Left cardiac atrium (tissue), 4 donors: ENCODE measurements around the gene RHOH. TPM values are rescaled to one million over a fixed set of nuclear protein-coding genes. Genes with fewer than 3 reads are reported as not detected.

Source experiments
- ATAC-seq, 2 donors: fragments of 200-7000 bp; cut with Tn5 transposase; one replicate each; pipeline ENCODE4 v1.9.1; 2020; ENCODE audit warnings: mild to moderate bottlenecking in 2 of 2, moderate library complexity in 2 of 2
- DNase-seq: peaks from one replicate; pipeline ENCODE4 v3.0.0-alpha.2; 2020
- intact Hi-C, 2 donors: fragments of 100-400 bp; cut with DNase I; formaldehyde crosslinking; loops; one replicate each; pipeline versions ENCODE4 v1.14.1 to v1.15.1; 2022 to 2023
- total RNA-seq, 2 donors: library from RNA; stranded (reverse); fragmentation: NEBNext Ultra II Directional; extraction: Animal tissue kit (Norgen Biotek cat#: 25700); gene quantifications; one replicate each; pipeline ENCODE4 v1.2.1, GENCODE V29; 2021
- donor health status: DM: no; HTN: yes; CAD: no.
- donor health status: DM: no; HTN: yes; CAD: no; lungs with severe emphysema.
- donor health status: DM: yes; HTN: yes; CAD: no.
- donor health status: Dilated cardiomyopathy.

The RHOH gene
- total RNA-seq, 2 donors from 2014 or later = 0.68 to 1.8 TPM

DNA sequence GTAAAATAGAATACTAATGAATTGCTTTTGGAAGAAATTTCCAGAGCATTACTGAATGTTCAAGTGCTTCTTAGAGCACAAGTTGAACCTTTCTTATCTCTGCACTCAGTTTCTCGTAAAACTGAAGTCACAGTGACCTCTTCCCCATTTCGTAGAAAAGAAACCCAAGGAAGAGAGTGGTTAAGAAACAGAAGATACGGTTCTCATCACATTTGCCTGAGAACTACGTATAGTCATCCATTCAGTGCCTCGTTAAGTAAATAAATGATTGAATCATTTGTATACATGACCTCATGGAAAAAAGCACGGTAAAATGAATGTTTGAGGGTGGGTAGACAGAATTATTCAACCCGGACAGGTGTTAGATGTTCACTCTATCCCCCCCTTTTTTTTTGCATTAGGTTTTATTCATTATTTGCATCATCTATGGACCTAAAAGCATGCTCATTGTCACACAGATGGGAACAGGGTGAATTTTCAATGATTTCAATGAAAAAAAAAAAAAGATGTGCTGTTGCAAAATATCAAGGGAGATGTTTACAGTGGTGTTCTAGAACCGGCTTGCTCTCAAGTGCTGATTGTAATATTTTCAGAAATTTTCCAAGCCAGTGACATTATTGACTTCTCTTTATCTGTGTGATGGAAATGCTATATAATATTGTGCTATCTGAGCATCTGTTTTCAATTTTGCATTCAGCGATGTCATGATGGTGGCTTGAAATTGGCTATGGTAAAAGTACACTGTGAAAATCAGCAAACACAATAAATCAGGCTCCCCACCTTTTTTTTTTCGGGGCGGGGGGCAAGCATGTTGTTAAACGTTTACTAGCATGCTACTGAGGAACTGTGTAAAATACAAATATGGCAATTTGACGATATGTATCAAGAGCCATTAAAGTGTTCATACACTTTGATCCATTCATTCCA, 4.3 kb downstream of the RHOH start:
- ATAC-seq = peak in 1 of 2 donors; percentile 19
- intact Hi-C loops = no loop called here

DNA sequence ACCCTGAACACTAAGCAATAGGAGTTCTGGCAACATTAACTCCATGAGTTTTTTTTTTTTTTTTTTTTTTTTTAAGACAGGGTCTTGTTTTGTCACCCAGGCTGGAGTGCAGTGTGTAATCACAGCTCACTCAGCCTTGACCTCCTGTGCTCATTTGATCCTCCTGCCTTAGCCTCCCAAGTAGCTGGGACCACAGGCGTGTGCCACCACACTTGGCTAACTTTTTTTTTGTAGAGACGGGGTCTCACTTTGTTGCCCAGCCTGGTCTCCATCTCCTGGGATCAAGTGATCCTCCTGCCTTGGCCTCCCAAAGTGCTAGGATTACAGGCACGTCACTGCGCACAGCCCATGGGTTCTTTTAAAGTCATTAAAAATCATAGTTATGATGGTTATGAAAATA, 5.1 kb downstream of the RHOH start:
- DNase-seq = no peak
- intact Hi-C loops = no loop called here
- no peak for ATAC-seq

More for the DNA sequence above, 4.3 kb downstream of the RHOH start:
- no peak for DNase-seq

DNA sequence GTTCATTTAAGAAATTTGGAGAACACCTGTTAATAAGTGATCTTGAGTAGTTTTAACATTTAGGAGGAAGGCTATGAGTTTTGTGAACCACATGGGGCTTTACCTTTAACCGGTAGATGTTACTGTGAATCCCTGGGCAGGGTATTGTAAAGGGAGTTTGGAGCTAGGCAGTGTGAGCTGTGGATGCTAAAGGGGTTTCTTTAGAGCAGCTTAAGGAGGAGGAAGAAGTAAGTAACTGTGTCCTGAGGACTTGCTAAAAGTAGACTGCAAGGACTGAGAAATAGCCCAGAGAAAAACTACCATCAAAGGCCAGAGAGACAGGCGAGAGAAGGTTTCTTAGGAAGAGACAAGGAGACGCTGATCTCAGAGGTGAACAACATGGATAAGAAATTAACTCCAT, 5.6 kb downstream of the RHOH start:
- DNase-seq = no peak
- ATAC-seq = no peak
- intact Hi-C loops = no loop called here

DNA sequence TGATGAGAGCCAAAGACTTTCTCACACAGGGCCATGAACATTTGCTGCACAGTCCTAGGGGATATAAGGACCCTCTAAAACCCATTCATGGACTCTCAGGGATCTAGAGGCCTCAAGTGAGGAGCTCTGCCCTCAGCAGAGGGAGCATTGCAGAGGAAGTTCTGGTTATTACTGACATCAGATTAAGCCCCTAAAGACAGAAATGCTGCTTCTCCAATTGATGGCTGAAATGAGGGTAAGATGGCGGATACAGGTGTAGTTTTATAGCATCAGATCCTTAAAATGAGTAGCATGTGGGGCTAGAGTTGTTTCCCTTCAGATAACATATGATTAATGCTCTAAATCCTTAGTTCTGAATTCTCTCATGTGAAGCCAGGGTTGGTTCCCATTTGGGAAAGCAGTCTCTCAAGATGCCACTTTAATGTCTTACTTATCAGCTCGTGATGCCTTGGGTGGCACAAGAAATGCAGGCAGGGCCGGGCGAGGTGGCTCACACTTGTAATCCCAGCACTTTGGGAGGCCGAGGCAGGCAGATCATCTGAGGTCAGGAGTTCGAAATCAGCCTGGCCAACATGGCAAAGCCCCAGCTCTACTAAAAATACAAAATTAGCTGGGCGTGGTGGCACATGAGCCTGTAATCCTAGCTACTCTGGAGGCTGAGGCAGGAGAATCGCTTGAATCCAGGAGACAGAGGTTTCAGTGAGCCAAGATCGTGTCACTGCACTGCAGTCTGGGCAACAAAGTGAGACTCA, 7.9 kb downstream of the RHOH start:
- intact Hi-C loops = no loop called here
- ATAC-seq (no peak), DNase-seq (no peak)

DNA sequence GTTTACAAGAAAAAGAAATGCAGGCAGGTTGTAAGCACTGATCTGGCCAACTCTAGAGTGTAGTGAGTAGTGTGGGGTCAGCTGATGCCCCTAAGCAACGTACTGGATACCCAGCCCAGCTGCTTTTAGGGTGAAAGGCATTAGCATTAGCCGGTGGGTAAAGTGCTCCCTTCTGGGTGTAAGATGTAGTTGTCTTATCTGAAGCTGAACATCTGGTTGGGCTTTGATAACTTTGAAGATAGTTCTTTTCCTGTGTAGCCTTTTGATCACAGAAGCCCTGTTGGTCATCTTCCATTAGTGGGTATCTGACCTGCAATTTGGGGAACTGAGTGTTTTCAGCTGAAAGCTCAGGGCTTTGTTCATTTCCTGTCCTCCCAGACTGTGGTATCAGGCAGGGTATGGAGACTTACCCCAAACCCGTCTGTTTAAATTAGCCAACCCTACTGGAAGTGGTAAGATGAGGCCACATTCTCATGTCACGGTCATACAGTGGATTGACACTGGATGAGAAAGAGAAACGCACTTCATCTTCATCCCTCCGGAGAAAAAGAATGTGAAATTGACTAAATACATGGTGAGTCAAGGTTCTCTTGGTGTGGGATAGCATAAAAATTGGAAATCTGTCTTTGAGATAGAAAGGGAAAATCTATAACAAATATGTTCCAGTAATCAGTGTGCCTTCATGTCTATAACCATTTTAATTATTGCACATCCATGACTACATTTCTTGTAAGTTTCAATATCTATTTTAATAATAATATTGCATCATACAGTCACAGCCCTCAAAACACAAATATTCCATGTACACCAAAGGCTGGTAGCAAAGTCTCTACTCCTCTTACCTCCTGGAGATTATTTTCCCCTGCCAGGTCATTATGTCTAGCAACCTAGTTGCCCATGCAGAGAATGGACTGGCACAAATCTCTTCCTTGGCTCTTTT, 8.7 kb downstream of the RHOH start:
- ATAC-seq = peak; percentile 41 to 62
- DNase-seq = no peak
- intact Hi-C loops = no loop called here

DNA sequence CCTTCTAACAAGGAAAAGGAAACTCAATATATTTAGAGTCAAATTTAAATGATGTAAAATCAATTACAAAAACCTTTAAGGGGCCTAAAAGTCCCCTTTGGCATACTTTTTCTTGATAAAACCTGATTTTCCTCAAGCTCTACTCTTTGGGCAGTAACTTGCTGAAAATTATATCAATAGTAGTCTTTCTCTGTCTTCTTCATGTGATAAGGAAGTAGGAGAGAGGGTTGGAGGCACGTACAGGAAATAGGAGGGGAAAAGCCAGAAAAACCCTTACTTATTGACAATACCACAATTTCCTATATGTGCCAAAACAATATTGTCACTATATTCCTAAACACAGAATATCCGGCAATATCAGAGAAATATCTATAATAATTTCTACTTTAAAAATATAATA, 9.6 kb downstream of the RHOH start:
- no peak for DNase-seq
- ATAC-seq = no peak
- intact Hi-C loops = no loop called here

DNA sequence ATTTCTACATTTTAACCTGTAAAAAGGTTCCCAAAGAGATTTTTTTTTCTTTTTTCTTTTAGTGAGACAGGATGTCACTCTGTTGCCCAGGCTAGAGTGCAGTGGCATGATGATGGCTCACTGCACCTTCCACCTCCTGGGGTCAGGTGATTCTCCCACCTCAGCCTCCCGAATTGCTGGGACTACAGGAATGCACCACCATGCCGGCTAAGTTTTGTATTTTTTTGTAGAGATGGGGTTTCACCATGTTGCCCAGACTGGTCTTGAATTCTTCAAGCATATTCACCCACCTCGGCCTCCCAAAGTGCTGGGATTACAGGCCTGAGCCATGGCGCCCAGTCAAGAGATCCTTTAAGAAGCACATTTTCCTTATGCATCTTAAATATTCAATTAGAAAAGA, 12.6 kb downstream of the RHOH start:
- no peak for DNase-seq
- intact Hi-C loops = no loop called here
- no peak for ATAC-seq

DNA sequence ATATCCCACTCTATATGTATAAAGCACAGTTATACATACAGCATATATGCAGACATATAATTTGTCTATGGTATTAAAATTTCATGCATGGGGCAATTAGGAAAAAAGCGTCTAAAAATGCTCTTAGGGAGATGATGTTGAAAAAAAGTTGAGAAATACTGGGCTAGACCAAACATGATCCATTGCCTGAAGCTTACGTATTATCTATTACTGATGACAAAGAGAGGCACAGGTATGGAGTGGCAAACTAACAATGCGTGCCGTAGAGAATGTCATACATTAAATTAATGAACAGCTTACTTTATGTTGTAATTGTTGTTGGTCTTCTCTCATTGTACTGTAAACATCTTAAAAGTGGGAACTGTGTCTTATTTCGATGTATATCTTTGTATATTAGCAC, 13.9 kb downstream of the RHOH start:
- no peak for DNase-seq
- intact Hi-C loops = no loop called here
- no peak for ATAC-seq

DNA sequence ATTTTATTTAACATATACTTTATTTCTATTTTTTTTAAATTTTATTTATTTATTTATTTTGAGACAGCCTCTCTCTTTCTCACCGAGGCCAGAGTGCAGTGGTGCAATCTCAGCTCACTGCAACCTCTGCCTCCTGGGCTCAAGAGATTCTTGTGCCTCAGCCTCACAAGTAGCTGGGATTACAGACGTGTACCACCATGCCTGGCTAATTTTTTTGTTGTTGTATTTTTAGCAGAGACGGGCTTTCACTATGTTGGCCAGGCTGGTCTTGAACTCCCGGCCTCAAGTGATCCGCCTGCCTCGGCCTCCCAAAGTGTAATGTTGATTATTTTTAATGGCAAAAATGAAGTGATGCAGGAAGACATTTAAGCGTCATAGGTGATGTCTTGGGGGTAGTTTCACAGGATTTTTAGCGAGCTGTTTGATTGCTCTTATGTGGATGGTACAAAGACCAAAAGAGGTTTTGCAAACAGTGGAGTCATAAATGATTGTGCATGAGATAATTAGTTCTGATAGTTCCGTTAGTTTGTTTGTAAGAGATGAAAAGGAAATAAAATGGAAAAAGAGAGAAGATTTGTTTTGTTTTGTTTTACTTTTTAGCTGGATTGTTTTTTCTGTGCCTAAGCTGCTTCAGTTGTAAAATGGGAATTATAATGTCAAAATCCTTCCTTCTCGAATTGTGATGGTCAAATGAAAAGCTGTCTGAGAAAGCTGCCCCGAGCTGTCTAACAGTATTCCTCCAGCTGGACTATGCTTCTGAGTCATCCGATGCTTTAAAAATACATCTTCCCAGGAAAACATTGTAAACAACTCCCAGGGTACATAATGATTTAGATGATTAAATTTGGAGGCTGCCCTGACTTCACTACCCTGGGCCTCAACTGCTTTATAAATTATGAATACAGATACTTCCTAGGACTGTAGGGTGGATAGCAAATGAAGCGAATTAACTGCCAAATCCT, 14.7 kb downstream of the RHOH start:
- no peak for DNase-seq
- ATAC-seq = no peak
- intact Hi-C loops = no loop called here

DNA sequence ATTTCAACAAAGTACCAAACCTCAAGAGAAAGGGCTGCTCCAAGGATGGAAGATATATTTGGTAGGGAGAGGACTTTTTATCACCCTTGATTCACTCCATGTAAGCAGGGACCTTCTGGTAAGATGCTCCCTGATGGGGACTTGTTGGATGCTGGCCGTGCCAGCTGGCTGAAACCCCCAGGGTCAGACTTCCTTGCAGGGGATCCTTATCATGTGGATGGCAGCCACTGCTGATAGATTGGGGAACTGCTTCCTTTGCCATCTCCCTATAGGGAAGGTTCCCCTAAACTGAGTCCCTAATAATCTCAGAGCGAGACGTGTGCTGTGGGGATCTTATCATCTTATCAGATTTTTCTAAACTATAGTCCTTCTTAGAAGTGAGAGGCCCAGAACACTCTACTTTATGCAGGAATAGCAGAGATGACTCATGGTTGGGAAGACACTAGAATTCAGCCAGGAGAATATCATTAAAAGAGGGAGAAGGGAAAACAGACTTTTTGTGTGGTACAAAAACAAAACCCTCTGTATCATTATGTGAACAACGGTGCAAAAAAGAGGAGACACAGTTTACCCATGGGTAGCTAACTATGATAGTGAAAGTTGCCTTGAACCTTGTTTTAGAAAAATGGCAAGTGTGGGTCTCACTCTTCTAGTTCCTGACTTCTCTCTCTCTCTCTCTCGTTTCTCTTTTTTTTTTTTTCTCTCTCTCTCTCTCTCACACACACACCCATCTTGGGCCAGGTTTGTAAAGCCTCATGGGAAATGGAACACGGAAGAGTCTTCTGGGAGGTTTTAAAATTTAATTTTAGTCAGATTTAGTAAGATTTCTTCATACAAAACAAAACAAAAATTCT, 16.1 kb downstream of the RHOH start:
- intact Hi-C loops = no loop called here
- ATAC-seq = no peak

DNA sequence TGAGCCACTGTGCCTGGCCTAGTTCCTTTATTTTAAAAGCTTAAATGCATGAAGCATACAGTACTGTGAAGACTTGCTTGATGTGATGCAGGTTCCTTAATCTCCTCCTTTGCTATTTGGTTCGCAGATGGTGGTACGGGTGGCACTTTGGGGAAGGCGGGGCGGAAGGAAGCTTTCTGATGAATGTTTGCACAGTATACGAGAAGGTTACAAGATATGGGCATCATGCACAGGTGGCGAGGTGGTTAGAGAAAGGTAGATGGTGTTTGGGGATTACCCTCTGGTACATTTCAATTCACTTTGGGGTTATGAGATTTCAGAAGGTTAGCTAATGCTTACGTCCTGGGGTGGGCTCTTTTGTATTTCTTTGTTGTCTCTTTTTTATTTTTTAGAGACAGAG, 17.2 kb downstream of the RHOH start:
- intact Hi-C loops = no loop called here
- no peak for ATAC-seq
- DNase-seq = no peak

More for the DNA sequence above, 16.1 kb downstream of the RHOH start:
- DNase-seq = no peak

DNA sequence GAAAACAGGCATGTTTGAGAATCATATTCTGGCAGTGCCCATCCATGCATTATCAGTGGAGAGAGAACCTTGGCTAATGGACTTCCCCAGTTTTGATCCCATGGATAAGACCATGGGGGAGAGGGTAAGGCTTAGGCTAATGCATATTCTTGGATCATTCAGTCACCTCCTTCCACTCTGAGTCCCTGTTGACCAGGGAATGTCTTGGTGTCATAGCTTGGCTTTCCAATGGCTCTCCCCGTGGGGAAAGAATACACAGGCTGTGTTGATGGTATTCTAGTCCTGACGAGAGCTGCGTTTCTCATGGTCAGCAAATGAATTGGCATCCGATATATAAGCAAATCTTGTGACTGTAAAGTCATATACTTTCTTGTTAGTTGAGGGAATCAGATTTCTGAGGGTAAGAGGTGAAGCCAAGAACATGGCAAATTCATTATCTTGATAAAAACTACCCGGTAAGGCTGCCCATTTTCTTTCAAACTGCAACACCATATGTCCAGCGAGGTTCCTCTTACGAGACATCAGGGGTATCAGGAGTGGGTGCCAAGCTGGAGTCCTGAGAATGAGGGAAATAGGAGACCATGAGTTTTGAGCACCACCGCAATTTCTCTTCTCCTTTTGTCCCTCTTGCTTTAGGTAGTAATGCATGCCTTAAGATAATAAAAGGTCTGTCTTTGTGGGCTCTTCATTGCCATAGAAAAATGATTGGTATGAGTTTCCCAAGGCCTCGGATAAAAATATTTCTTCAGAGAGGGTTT, 18.0 kb downstream of the RHOH start:
- ATAC-seq = no peak
- intact Hi-C loops = no loop called here
- no peak for DNase-seq

DNA sequence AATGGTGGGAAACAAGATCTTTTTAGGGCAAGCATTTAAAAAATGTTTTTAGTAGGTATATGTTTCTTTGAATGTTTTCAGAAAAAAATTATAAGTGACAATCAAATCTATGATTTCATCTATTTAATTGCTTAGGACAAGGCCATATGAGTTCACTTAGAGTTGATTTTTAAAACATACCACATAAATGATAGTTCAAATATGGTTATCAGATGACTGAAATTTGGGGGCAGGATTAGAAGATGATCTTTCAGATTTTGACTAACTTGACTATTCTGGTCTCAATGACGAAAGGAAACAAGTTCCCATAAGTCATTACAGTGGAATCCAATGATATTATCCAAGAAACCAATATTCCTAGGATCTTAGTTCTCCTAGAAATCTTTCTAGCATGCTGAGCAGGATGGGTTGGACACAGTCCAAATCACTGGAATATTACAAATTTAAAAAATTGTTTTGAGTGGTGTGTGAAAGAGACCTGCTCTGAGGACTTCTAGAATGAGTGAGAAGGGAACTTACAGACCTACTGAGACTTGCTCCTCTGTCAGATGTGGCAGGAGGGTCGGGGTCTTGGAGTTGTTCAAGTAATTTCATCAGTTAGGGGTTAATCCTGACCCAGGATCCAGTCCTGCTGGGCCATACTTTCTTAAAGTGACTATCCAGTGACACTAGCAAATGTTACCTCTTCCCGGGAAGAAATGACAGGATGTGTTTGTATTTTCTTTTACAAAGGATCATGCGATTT, 20.0 kb downstream of the RHOH start:
- intact Hi-C loops = no loop called here
- DNase-seq (no peak), ATAC-seq (no peak)

DNA sequence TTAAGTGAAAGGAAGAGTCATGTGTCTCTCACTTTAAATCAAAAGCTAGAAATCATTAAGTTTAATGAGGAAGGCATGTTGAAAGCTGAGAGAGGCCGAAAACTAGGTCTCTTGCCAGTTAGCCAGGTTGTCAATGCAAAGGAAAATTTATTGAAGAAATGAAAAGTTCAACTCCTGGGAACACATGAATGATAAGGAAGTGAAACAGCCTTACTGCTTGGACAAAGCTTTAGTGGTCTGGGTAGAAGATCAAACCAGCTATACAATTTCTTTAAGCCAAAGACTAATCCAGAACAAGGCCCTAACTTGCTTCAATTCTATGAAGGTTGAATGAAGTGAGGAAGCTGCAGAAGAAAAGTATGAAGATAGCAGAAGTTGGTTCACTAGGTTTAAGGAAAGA, 24.9 kb downstream of the RHOH start:
- intact Hi-C loops = no loop called here
- no peak for DNase-seq
- no peak for ATAC-seq

DNA sequence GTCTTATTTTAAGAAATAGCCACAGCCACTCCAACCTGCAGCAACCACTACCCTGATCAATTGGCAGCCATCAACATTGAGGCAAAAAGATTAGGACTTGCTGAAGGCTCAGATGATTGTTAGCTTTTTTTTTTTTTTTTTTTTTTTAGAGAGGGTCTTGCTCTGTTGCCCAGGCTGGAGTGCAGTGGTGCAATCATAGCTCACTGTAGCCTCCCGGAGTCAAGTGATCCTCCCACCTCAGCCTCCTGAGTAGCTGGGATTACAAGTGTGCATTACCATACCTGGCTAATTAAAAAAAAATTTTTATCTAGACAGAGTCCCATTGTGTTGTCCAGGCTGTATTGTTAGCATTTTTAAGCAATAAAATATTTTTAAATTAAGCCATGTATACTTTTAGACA, 26.5 kb downstream of the RHOH start:
- no peak for ATAC-seq
- no peak for DNase-seq
- intact Hi-C loops = no loop called here

DNA sequence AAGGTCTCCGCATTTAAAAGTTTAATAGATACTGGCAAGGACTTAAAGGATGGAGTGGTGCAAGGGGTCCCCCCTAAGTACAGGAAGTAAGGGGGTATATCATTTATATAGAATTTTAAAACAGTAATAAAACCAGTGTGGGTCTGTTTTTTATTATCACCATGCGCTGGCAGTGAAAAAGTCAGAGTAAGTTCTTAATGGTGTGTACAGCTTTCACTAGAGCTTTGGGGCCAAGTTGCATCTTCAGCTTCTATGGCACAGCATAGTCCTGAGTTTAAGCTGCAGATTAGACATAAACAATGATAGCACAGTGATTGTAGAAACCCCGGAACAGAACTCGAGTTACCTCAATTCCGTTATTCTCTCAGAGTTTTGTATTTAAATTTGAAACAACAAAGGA, 27.6 kb downstream of the RHOH start:
- ATAC-seq = no peak

More for the DNA sequence above, 27.6 kb downstream of the RHOH start:
- intact Hi-C loops = no loop called here
- no peak for DNase-seq
